ENCODE measurements around the gene SMYD3.
A peak's percentile ranks its signal among the peaks of the same experiment; 100 is the strongest.

The SMYD3 gene

DNA sequence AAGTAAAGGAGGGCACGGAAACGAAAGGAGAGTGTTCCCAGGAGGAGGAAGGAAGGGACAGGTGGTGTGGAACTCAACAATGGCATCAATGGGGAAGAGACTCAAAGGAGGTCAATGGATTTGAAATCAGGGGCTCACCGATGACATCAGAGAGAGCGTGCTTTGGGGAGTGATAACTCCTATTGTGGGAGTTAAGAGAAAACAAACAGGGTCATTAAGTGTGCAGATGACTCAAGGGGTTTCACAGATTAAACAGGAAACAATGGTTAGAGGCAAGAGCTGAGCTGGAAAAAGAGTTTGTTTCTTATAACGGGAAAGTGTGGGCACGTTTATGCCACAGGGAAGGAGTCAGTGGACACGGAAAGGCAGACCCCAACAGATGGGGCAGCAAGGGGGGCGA lies 629.1 kb downstream of the SMYD3 start:
- Histone ChIP-seq H3K27ac (peak overlapping the region; percentile 31), H3K27me3 (replicated peaks) (no peaks in the 10 kb centered on the region), H3K4me3 (ENCODE audit: low read depth, low read length) (no peak overlapping the region), H3K36me3 (replicated peaks) (no peaks in the 10 kb centered on the region)
- TF ChIP-seq, protein P1, sequence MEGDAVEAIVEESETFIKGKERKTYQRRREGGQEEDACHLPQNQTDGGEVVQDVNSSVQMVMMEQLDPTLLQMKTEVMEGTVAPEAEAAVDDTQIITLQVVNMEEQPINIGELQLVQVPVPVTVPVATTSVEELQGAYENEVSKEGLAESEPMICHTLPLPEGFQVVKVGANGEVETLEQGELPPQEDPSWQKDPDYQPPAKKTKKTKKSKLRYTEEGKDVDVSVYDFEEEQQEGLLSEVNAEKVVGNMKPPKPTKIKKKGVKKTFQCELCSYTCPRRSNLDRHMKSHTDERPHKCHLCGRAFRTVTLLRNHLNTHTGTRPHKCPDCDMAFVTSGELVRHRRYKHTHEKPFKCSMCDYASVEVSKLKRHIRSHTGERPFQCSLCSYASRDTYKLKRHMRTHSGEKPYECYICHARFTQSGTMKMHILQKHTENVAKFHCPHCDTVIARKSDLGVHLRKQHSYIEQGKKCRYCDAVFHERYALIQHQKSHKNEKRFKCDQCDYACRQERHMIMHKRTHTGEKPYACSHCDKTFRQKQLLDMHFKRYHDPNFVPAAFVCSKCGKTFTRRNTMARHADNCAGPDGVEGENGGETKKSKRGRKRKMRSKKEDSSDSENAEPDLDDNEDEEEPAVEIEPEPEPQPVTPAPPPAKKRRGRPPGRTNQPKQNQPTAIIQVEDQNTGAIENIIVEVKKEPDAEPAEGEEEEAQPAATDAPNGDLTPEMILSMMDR (IDR thresholded peaks at IDR 0.05; ENCODE audit: low read depth, low read length, missing control alignments), result no peak
- in situ Hi-C loops (cut with HindIII; ENCODE audit: low pct_ligation_motif_present, low sequenced_read_pairs), result no loop called here
- peak; percentile 28 for DNase-seq

- TF ChIP-seq, protein P1 (IDR thresholded peaks at IDR 0.05; ENCODE audit: low read depth, low read length, missing control alignments), result no peak
- no peak overlapping the region for H3K27ac ChIP-seq
- H3K27me3 ChIP-seq (replicated peaks), result no peaks in the 10 kb centered on the region
- in situ Hi-C loops (cut with HindIII; ENCODE audit: low pct_ligation_motif_present, low sequenced_read_pairs), result no loop called here
- H3K36me3 ChIP-seq (replicated peaks), result no peaks in the 10 kb centered on the region
- DNase-seq, result no peak
- H3K4me3 ChIP-seq (ENCODE audit: low read depth, low read length), result no peak overlapping the region
These were observed 630.5 kb downstream of the SMYD3 start for GRCh38 chr1:245876586-245876985.

GRCh38 chr1:245875581-245876261 lies 631.4 kb downstream of the SMYD3 start:
- DNase-seq, result no peak
- Histone ChIP-seq H3K4me3 (ENCODE audit: low read depth, low read length) (no peak overlapping the region), H3K27me3 (replicated peaks) (no peaks in the 10 kb centered on the region), H3K36me3 (replicated peaks) (no peaks in the 10 kb centered on the region), H3K27ac (peak overlapping the region; percentile 91)
- in situ Hi-C loops (cut with HindIII; ENCODE audit: low pct_ligation_motif_present, low sequenced_read_pairs), result no loop called here
- TF ChIP-seq, protein P1 (IDR thresholded peaks at IDR 0.05; ENCODE audit: low read depth, low read length, missing control alignments), result no peak

DNA sequence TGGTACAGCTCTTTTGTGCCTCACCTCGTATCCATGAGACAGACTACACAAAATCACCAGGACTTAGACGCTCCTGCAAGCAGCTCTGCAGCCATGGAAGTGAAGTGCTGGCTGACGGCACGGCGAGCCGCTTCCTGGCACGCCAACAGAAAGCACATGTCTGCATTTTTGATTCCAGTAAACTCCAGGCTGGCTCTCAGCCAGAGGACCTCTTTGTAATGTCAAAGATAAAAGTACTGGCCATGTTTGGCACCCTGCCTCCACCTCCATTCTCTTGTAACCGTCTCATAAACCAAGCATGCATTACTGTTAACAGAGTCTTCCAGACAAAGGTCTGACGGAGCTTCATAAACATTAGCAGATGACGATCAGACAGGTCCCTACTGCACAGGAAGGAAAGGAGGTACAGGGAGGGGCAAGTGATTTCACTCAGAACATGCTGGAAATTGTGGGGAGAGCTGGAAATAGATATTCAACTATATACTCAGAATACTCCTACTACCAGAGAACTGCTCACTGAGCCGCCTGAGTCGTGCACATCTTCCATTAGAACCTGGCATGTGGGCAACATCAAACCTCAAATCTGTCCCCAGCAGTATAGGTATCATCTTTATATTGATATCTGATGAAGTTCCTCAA lies 632.0 kb downstream of the SMYD3 start:
- in situ Hi-C loops (cut with HindIII; ENCODE audit: low pct_ligation_motif_present, low sequenced_read_pairs), result no loop called here
- Histone ChIP-seq H3K4me3 (ENCODE audit: low read depth, low read length) (no peak overlapping the region), H3K27ac (peak overlapping the region; percentile 91), H3K36me3 (replicated peaks) (no peaks in the 10 kb centered on the region), H3K27me3 (replicated peaks) (no peaks in the 10 kb centered on the region)
- DNase-seq, result peak; percentile 100
- TF ChIP-seq, protein P1 (IDR thresholded peaks at IDR 0.05; ENCODE audit: low read depth, low read length, missing control alignments), result no peak

DNA sequence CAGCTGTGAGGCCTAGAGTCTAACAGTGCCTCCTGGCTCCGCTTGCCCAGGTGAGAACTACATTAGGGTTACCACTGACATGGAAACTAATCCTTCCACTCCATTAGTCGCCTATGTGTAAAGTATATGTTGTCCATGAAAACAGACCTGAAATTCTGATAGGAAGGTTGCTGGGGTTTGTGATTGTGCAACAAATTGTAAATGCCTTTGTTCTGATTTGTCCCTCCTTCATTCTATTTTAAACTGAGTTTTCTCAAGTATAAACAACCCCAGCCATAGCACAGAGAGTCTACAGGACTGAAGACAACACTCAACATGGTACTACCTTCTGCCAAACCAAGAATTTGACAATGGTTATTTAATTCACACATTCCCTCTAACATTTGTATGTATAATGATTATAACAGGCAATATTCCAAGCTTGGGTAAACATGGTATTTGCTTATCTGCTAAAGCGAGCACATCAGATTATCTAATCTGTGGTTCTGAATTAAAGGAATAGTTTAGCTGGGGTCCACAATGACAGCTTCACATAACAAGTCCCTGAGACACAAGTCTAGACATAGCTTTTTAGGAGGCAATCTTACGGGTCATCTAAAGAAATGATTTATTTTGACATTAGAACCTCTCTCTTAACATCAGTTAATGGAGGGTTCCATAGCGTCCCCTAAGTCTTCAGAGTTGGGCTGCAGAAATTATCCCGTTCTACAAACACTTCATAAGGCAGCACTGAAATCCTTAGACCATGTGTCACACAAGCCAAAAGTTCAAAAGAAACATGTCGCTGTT lies 633.0 kb downstream of the SMYD3 start:
- in situ Hi-C loops (cut with HindIII; ENCODE audit: low pct_ligation_motif_present, low sequenced_read_pairs), result no loop called here
- DNase-seq, result peak; percentile 33

More for the DNA sequence above, 633.0 kb downstream of the SMYD3 start:
- TF ChIP-seq, protein P1 (IDR thresholded peaks at IDR 0.05; ENCODE audit: low read depth, low read length, missing control alignments), result no peak
- Histone ChIP-seq H3K27ac (peak overlapping the region; percentile 91), H3K27me3 (replicated peaks) (no peaks in the 10 kb centered on the region), H3K4me3 (ENCODE audit: low read depth, low read length) (no peak overlapping the region), H3K36me3 (replicated peaks) (no peaks in the 10 kb centered on the region)
